Measurements from ENCODE around the gene COL26A1.

Gene COL26A1

DNA sequence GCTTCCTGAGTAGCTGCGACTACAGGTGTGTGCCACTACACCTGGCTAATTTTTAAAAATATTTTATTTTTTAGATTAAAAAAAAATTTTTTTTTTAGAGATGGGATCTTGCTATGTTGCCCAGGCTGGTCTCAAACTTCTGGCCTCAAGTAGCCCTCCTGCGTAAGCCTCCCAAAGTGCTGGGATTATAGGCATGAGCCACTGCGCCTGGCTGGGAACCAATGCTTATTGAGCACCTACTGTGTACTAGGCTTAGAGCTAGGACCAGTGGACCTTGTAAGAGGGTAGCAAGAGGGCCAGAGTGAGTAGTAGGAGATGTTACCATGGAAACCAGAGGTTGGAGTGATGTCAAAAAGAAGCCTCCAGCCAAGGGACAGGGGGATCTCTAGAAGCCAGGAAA is 31.2 kb downstream of the COL26A1 start:
- no peaks in the 10 kb centered on the region for H3K36me3 ChIP-seq (ENCODE audit: control insufficient read depth in 2 of 2, insufficient read depth in 1 of 2, low read length in 2 of 2)
- H3K4me3 ChIP-seq (ENCODE audit: low read depth, low read length): no peak overlapping the region
- TF ChIP-seq ZNF664 (tag by site-specific recombination; IDR thresholded peaks at IDR 0.05) (0 out of 2 replicates have a peak, but pooled peaks have one; percentile 7), ZNF777 (tag by site-specific recombination; IDR thresholded peaks at IDR 0.05; ENCODE audit: borderline replicate concordance) (no peak)
- H3K9me3 ChIP-seq (ENCODE audit: control insufficient read depth, insufficient read depth, low read depth, low read length): no peaks in the 10 kb centered on the region
- POLR2A ChIA-PET: no interaction called here
- CTCF ChIA-PET: interaction anchor here (0.7 to 1.6 kb wide), 3 partner anchors 18 to 159 kb away, joined by 3 to 5 read pairs (median 3); no protein-coding TSS in a partner anchor
- no peak overlapping the region for H3K27ac ChIP-seq (ENCODE audit: extremely low read depth, low read depth, low read length)
- no peaks in the 10 kb centered on the region for H3K4me1 ChIP-seq (ENCODE audit: control insufficient read depth, insufficient read depth, low read length)

DNA sequence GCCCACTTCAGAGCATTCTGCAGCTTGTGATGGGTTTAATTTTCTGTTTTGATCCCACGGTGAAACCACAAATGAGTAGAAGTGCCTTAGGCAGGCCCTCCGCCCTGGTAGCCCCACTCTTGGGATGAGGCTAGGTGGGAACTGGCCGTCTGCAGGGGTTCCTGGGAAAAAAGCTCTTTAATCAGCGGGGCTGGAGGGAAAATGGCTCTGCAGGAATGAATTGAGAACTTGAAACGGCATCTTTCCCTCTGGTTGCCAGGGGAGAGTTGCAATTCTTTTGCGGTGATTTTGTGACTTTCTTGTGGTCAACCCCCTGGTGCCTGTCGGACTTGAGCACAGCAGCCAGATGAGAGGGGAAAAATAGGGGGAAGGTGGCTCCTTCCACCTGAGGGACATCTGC is 32.7 kb downstream of the COL26A1 start:
- TF ChIP-seq BCL11B (tag by site-specific recombination; IDR thresholded peaks at IDR 0.05; ENCODE audit: low read depth) (no peak), ZNF571 (tag by site-specific recombination; IDR thresholded peaks at IDR 0.05) (no peak), ZNF621 (tag by site-specific recombination; IDR thresholded peaks at IDR 0.05) (no peak), ZNF660 (tag by site-specific recombination; IDR thresholded peaks at IDR 0.05) (no peak), YY2 (tag by site-specific recombination; IDR thresholded peaks at IDR 0.05) (no peak), ZNF529 (tag by site-specific recombination; IDR thresholded peaks at IDR 0.05; ENCODE audit: insufficient replicate concordance) (no peak), ZFP41 (tag by site-specific recombination; IDR thresholded peaks at IDR 0.05; ENCODE audit: borderline replicate concordance) (no peak), ZNF404 (tag by site-specific recombination; IDR thresholded peaks at IDR 0.05) (no peak), ZNF211 (tag by site-specific recombination; IDR thresholded peaks at IDR 0.05; ENCODE audit: low read depth) (no peak), ZNF585B (tag by site-specific recombination; IDR thresholded peaks at IDR 0.05) (no peak), ZNF677 (tag by site-specific recombination; IDR thresholded peaks at IDR 0.05) (no peak), ZIC2 (tag by site-specific recombination; IDR thresholded peaks at IDR 0.05) (peak; percentile 59; the same call in 1 of the 2 replicates), ZNF777 (tag by site-specific recombination; IDR thresholded peaks at IDR 0.05; ENCODE audit: borderline replicate concordance) (no peak), ZBTB8A (tag by site-specific recombination; IDR thresholded peaks at IDR 0.05) (no peak)
- TF ChIP-seq, protein P1, sequence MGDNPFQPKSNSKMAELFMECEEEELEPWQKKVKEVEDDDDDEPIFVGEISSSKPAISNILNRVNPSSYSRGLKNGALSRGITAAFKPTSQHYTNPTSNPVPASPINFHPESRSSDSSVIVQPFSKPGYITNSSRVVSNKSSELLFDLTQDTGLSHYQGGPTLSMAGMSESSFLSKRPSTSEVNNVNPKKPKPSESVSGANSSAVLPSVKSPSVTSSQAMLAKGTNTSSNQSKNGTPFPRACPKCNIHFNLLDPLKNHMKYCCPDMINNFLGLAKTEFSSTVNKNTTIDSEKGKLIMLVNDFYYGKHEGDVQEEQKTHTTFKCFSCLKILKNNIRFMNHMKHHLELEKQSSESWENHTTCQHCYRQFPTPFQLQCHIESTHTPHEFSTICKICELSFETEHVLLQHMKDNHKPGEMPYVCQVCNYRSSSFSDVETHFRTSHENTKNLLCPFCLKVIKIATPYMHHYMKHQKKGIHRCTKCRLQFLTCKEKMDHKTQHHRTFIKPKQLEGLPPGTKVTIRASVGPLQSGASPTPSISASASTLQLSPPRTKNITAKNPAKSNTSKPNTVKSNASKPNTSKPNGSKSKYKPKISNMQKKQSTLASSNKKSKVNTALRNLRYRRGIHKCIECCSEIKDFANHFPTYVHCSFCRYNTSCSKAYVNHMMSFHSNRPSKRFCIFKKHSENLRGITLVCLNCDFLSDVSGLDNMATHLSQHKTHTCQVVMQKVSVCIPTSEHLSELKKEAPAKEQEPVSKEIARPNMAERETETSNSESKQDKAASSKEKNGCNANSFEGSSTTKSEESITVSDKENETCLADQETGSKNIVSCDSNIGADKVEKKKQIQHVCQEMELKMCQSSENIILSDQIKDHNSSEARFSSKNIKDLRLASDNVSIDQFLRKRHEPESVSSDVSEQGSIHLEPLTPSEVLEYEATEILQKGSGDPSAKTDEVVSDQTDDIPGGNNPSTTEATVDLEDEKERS (tag by site-specific recombination; IDR thresholded peaks at IDR 0.05): no peak
- TF ChIP-seq, protein P2, sequence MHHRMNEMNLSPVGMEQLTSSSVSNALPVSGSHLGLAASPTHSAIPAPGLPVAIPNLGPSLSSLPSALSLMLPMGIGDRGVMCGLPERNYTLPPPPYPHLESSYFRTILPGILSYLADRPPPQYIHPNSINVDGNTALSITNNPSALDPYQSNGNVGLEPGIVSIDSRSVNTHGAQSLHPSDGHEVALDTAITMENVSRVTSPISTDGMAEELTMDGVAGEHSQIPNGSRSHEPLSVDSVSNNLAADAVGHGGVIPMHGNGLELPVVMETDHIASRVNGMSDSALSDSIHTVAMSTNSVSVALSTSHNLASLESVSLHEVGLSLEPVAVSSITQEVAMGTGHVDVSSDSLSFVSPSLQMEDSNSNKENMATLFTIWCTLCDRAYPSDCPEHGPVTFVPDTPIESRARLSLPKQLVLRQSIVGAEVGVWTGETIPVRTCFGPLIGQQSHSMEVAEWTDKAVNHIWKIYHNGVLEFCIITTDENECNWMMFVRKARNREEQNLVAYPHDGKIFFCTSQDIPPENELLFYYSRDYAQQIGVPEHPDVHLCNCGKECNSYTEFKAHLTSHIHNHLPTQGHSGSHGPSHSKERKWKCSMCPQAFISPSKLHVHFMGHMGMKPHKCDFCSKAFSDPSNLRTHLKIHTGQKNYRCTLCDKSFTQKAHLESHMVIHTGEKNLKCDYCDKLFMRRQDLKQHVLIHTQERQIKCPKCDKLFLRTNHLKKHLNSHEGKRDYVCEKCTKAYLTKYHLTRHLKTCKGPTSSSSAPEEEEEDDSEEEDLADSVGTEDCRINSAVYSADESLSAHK (tag by site-specific recombination; IDR thresholded peaks at IDR 0.05): no peak
- TF ChIP-seq, protein P3, sequence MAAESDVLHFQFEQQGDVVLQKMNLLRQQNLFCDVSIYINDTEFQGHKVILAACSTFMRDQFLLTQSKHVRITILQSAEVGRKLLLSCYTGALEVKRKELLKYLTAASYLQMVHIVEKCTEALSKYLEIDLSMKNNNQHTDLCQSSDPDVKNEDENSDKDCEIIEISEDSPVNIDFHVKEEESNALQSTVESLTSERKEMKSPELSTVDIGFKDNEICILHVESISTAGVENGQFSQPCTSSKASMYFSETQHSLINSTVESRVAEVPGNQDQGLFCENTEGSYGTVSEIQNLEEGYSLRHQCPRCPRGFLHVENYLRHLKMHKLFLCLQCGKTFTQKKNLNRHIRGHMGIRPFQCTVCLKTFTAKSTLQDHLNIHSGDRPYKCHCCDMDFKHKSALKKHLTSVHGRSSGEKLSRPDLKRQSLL (tag by site-specific recombination; IDR thresholded peaks at IDR 0.05): no peak
- TF ChIP-seq, protein P4, sequence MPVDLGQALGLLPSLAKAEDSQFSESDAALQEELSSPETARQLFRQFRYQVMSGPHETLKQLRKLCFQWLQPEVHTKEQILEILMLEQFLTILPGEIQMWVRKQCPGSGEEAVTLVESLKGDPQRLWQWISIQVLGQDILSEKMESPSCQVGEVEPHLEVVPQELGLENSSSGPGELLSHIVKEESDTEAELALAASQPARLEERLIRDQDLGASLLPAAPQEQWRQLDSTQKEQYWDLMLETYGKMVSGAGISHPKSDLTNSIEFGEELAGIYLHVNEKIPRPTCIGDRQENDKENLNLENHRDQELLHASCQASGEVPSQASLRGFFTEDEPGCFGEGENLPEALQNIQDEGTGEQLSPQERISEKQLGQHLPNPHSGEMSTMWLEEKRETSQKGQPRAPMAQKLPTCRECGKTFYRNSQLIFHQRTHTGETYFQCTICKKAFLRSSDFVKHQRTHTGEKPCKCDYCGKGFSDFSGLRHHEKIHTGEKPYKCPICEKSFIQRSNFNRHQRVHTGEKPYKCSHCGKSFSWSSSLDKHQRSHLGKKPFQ (tag by site-specific recombination; IDR thresholded peaks at IDR 0.05): peak; percentile 80
- no peaks in the 10 kb centered on the region for H3K36me3 ChIP-seq (ENCODE audit: control insufficient read depth in 2 of 2, insufficient read depth in 1 of 2, low read length in 2 of 2)
- ChIA-PET POLR2A (no interaction called here), CTCF (interaction anchor here (1.0 to 1.6 kb wide), 2 partner anchors 16 to 143 kb away, joined by 3 read pairs; no protein-coding TSS in a partner anchor)
- no peaks in the 10 kb centered on the region for H3K9me3 ChIP-seq (ENCODE audit: control insufficient read depth, insufficient read depth, low read depth, low read length)
- H3K27ac ChIP-seq (ENCODE audit: extremely low read depth, low read depth, low read length): no peak overlapping the region
- no peak overlapping the region for H3K4me3 ChIP-seq (ENCODE audit: low read depth, low read length)
- no peaks in the 10 kb centered on the region for H3K4me1 ChIP-seq (ENCODE audit: control insufficient read depth, insufficient read depth, low read length)
